CD4-positive, alpha-beta T cell treated with Interleukin-17A for 4 hours (primary cell): ENCODE measurements around the gene PRKCA.
"Not testable (repeated sequence)": the region's sequence is repeated elsewhere in the genome, so short reads cannot be mapped to it uniquely, and the experiment has no call there.

ENCODE experiments used
- DNase-seq: peaks from one replicate; pipeline ENCODE4 v3.0.0-alpha.2; 2020; ENCODE audit warnings: mixed read lengths

PRKCA gene

DNA sequence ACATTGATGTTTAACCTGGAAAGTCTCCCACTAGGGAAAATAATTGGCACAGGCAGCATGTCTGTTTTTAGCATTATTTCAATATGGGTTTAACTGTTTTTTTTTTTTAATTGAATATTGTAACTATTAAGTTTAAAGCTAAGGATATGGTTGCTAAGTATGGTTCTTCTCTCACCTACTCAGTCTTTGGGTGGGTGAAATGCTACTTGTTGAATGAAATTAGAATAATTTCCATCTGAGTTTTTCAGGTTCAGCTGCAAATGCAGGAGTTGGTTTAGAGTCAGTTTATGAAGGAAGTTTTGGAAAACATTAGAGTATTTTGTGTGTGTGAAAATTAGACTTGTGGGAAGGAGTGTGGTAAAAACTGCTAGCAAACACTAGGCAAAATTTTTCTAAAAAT is 93.5 kb downstream of the PRKCA start:
- DNase-seq, result no peak

DNA sequence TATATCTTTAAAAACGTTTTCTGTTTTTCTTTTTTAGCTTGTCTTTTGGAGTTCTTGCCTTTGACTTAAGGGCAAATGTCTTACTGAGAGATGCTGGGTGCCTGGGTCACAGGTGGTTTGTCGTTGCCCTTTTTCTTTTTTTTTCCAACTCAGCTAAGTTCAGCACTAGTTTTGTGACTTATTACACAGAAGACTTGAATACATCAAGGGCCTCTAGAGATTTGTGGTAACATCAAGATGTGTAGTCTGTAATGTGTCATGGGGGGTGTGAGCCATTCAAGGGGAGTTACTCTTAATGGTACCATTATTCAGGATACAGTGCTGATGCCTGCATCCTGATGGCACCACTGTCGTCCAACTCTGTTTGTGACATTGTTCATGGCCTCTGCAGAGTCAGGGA is 95.1 kb downstream of the PRKCA start:
- peak; percentile 16 for DNase-seq

DNA sequence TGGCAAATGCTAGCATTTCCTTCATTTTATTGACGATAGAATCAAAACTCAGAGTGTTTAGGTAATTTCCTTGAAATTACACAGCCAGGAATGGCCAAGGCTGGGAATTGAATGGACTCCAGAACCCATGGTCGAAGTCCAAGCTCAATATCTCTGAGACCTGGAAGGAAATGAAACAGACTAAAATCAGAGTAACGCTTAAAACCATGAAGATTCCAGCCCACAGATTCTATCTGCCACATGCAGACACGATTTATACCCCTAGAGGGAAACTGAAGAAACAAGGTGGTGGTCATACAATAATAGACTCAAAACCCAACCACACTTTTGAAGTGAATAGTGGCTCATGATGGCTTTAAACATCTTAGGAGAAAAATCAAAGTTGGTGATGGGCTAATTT is 95.6 kb downstream of the PRKCA start:
- DNase-seq, result no peak

DNA sequence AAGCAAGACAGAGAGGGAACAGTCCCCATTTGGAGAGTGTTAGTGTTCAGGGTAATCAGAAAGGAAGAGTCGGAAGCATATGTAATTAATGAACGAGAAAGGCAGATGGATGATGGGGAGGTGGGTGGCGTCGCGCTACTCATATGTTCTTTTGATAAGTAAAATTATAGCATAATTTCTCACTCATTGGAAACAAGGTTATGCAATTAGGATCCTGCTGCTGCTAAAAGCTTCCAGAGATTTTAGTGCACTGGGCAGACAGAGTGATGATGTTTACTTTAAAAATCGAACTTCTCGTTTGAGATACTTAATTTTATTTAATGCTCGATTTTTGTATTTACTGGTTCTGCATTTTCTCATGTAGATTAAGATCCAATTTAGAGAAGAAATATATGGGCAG is 96.2 kb downstream of the PRKCA start:
- no peak for DNase-seq

DNA sequence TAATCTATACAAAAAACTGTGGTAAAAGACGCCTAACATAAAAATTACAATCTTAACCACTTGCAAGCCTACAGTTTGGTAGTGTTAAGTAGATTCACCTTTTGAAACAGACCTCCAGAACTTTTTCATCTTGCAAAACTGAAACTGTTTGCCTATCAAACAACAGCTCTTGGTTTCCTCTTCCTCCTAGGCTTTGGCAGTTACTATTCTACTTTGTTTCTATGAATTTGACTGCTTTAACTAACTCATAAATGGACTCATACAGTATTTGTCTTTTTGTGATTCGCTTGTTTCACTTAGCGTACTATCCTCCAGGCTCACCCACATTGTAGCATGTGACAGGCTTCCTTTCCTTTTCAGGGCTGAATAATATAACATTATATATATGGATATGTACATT is 97.0 kb downstream of the PRKCA start:
- DNase-seq, result no peak

DNA sequence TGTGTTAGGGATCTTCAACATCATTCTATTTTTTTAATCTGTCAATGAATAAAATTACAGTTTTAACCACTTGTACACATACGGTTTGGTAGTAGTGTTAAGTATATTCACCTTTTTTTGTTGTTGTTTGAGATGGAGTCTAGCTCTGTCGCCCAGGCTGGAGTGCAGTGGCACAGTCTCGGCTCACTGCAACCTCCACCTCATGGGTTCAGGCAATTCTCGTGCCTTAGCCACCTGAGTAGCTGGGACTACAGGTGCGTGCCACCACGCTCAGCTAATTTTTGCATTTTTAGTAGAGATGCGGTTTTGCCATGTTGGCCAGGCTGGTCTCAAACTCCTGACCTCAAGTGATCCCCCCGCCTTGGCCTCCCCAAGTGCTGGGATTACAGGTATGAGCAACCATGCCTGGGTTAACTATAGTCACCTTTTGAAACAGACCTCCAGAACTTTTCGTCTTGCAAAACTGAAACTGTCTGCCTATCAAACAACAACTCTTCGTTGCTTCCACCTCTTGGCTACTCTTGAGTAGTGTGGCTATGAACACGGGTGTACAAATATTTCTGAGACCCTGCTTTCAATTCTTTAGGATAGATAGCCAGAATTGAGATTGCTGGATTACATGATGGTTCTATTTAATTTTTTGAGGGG is 97.8 kb downstream of the PRKCA start:
- not testable (repeated sequence) for DNase-seq

DNA sequence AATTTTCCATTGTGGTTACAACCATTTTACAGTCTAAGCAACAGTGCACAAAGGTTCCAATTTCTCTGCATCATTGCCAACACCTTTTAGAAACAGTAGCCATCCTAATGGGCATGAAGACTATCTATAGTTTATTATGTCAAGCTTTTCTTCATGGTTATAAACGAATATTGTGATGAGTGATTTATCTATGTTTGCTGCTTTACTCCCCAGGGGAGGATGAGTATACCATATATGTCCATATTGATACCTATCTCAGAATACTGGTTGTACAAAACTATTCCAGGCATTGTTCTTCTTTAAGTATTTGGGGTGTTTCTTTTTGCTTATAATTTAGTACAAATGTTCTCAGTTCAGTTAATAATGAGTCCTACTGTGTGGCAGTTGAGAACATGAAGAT is 98.3 kb downstream of the PRKCA start:
- no peak for DNase-seq

DNA sequence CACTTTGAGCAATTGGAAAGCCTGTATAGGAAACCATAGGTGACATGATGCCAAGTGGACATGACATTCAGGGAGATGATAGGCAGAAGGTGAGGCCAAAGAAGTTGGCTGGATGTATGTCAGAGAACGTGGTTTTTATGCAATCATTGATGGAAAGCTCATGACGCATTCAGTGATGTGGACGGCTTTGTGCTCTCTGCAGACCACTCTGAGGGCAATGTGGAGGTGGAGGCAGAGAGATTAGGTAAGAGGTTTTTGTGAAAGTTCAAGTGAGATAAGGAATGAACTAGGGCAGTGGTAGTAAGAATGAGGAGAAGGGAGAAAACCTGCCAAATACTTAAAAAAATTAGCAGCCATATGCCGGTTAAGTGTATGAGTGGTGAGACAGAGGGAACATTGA is 99.0 kb downstream of the PRKCA start:
- DNase-seq, result no peak

DNA sequence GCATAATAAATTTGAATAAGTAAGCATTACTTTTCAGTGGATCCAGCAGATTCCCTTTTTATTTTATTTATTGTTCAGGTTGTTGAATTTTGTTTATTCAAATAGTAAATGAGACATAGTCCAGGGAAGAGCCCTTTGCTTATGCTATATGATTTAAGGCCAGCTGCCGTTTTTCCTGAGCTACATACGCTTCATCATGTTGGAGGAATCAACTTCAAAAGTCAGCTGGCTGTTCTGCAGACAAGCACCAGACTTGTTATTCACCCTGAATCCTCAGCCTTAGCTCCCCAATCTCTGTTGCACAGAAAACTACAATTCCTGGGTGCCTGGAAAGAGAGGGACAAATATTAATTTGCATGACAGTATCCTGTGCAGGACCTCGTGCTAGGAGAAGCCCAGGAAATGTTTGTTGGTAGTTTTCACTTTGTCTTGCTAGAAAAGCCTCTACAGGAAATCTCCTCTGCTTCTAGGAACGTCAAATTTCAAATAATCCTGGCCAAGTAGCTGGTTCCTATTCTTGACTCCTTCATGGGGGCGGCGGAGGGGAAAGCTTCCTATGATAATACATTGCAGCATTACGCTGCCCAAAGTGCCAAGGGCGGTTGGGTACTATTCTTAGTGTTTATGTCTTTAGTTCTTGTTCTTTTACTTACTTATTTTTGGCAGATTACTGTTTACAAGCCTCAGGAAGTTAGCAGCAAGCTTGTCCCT is 101.6 kb downstream of the PRKCA start:
- DNase-seq, result no peak

DNA sequence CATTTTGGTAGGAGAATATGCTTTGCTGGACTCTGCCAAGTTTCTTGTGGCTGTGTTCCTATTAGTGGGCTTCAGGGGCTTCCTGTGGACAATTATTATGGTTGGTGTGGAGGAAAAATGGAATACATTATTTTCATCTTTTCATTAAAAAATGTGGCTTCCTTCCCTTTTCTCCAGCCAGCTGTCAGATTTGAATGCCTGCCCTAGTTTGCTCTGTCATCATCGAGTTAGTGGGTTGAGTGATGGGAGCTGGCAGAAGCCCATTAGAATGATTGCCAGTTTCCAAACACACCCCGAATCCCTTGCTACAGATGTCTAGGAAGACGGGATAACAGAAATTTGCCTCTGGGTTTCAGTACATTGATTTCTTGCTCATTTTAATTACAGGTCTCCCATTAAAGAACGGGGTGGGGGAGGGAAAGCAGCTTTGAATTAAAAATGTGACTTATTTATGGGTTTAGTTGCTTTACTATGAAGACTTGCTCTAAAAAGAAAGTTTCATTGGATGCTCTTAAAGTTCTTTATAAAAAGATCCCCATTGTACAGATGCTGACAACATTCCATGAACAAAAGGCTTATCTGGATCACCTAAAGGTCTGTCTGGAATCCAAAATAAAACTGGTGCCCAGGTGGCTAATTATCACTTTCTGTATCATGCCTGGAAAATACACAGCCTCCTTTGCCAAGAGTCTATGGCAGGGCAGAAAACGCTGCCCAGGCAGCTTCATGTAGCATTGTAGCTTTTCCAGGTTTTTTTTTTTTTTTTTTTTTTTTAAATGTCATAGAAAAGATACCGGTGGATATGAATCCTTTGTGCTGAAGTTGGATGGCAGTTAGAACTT is 103.6 kb downstream of the PRKCA start:
- no peak for DNase-seq

DNA sequence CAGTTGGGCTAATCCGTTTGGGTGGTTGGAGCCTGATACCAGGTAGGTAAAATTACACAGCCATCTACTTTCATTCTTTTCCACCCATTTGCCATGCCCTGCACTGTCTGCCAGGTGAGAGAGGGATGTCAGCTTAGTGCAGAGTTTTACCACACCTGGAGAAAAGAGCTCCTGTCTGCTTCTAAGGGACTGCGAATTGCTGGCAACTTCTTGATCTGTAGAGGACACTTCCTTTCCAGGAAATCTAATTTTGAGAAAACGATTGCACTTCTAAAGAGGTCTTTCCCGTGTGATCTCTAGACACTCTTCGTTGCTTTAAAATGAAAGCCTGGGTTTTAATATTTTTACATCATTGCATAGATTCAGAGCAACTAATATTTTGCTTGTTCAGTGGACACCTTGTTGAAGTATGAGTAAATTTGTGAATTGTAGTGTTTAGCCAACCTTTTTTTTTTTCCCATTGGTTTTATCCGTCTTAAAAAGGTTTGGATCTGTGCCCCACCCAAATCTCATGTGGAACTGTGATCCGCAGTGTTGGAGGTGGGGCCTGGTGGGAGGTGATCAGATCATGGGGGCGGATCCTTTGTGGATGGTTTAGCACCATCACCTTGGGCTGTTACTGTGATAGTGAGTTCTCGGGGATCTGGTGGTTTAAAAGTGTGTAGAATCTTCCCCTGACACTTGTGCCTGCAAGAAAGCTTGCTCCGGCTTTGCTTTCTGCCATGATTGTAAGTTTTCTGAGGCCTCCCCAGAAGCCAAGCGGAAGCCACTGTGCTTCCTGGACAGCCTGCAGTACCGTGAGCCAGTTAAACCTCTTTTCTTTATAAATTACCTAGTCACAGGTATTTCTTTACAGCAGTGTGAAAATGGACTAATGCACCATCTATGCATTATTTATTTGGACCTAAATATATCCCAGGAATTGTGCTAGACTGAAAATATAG is 104.6 kb downstream of the PRKCA start:
- peak; percentile 29 for DNase-seq

DNA sequence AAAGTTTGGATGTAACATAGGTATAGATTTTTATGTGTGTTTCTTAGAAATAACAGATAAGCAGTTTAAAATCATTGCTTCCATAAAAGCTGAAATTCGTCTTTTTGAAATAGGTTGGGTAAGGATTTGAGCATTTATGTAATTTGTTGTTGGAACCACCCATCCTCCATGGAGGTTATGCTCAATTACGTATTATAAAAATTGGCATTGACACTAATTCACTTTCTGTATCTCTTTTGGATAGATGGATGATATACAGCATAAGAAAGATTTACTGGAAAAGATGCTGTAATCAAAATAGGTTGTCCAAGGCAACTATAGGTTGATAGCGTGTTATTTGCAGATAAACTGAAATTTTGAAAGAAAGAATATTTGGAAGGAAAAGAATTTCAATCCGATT is 105.5 kb downstream of the PRKCA start:
- DNase-seq, result no peak

DNA sequence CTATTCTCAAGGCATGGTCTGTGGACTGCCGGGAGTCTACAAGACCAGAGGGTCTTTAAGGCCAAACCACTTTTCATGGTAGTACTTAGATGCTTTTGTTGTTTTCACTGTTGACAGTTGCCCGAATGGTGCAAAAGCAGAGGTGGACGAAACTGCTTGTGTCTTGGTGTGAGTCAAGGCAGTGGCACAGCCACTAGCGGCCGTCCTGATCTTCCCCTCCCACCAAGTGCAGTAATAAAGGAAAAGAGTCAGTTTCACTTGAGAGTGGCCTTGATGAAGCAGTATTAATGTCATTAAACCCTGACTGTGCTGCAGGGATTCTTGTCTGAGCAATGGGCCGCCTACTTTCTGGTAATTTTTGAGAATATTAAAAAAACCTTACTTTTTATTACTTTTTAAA is 109.1 kb downstream of the PRKCA start:
- DNase-seq, result no peak

DNA sequence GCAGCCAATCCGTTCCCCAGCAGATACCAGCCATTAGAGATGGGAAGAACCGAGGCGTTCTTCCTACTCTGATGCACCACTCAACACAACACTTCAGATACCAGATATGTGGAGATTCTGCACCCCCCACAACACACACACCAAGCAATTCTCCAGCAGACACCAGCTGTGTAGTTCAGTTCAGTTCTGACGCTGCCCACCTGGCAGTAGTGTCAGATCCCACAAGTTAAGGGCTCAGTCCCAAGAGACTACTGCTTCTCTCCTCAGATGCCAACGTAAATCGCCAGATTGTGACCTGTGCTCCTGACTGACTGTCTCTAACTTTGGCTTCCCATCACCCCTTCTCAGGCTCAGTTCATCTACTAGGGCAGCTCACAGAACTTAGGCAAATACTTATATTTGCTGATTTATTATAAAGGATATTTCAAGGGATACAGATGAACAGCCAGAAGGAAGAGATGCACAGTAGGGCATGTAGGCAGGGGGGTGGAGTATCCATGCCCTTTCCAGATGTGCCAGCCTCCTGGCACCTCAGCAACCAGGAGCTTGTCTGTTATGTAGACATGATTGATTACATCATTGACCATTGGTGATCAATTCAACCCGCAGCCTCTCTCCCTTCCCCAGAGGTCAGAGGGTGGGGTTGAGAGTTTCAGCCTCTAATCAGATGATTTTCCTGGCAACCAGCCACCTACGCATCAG is 110.6 kb downstream of the PRKCA start:
- DNase-seq, result no peak

DNA sequence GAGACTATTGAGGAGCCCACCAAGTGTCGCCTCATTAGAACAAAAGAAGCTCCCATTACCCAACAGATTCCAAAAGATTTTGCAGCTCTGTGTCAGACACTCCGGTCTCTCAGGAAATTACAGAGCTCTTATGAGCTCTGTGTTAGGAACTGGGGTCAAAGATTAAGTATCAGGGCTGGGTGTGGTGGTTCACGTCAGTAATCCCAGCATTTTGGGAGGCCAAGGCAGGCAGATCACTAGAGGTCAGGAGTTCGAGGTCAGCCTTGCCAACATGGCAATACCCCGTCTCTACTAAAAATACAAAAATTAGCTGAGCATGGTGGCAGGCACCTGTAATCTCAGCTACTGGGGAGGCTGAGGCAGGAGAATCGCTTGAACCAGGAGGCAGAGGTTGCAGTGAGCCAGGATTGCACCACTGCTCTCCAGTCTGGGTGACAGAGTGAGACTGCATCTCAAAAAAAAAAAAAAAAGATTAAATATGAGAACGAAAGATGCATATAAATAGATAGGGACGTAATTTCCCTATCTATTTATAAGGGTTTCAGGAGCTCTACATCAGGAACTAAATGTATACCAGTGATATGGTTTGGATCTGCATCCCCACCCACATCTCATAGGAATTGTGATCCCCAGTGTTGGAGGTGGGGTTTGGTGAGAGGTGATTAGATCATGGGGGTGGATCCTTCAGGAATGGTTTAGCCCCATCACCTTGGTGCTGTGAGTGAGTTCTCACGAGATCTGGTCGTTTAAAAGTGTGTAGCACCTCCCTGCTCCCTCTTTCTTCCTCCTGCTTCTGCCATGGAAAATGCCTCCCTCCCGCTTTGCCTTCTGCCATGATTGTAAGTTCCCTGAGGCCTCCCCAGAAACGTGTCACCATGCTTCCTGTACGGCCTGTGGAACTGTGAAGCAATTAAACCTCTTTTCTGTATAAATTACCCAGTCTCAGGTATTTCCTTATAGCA is 111.4 kb downstream of the PRKCA start:
- no peak for DNase-seq

DNA sequence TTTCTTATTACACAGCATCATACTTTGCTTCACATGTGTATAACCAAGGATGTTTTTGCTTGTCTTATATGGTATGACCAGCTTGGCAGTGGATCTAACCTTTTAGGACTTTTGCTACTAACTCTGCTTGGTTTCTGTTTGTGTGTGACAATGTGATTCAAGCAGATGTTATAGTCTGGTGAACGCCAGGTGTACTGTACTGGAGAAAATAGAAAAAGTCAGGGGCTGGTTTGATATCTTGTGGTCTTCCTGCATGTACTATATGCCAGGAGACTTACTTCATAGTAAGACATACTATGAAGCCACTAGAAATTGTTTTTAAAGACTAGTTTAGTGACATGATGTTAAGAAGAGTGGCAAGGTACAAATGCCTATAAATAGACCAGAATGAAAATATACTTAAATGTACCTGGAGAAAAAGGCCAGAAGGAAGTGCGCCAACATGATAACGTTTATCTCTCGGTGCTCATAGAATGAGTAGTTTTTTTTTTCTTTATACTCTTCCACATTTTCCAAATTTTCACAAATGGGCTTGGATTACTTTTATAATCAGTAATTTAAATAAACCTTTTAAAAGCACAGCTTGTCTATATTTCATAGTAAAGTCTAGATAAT is 112.3 kb downstream of the PRKCA start:
- no peak for DNase-seq

DNA sequence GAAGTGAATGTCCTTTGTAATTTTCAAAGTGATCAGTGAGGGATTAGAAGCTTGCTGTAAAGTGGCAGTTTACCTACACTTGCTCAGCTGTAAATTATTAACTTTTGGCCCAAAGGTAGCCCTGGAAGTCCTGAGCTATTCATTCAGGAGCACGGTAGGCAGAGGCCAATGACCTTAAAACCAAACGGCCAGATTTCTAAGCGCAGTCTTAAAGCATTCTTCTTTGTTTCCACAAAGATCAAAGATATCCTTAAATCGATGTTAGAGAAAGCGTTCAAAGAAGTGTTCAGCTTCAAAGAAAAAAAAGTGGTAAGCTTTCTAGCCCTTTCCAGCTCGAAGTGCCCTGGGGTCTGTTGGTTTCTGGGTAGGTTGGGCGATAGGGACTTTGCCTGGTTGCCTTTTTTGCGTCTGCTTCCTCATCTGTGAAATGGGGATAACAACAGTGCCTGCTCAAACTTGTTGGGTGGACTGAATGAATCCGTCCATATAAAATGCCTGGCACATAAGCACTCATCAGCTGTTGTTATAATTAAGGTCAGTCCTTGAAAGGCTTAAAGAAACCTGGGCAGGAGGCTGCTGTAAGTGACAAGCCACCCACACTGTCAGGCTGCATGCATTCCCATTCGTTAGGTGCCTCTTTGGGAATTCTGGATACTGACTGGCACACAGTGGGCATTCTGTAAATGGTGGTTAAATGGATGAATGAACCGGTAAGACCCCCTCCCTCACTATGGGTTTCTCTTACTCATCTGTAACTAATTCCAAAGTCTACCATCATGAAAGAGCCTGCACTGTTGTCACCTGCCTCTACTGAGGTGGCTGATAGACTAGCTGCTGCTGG is 113.2 kb downstream of the PRKCA start:
- no peak for DNase-seq

DNA sequence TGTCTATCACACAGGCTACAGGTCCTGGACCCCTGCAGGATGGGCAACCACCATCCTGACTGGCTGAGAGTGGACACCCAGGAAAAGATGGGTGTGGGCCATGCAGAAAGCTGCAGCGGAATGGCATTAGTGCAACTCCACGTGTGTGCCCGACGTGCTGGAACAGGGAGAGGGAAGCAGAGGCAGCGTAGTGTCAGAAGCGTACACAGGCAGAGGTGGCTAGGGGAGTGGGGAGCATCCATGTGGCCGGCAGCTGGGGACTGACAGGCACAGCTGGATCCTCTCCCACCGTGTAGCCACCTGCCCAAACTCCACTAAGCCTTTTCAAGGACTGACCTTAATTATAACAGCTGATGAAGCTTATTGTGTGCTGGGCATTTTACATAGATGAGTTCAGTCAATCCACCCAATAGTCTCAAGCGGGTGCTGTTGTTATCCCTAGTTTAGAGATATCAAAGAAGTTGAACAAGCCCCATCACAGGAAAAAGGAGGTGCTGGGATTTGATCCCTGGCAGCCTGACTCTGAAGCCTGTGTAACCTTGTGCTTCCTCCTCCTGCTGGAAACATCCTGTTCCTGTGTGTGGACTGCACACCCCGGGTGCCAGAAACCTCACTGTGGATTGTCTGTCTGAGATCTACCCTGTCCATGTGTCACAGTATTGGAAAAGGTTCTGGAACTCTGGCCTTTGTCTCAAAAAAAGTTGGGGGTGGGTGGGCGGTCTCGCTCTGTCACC is 114.0 kb downstream of the PRKCA start:
- DNase-seq, result no peak

DNA sequence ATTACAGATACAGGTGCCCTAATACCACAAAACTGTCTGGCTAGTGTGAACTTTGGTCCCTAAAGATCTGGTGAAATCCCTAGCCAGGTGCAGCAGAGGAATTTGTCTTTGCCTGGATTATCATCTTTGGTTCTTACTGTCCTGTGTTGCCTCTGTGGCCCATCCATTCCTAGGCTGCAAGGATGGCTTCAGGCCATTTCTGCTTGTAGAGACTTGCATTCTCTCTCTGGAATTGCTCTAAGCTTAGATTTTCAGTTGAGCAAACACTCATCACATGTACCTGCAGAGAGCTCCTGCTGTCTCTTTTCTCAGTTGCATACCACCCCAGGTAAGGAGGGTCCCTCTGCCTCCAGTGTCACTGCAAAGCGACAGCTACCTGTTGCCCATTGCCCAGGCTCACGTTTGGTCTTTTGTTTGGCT is 114.9 kb downstream of the PRKCA start:
- no peak for DNase-seq
